Type B pancreatic cell (in vitro differentiated cells): Measurements from ENCODE around the gene SLC11A1. TPM values are rescaled to one million over a fixed set of nuclear protein-coding genes. Genes with fewer than 3 reads are reported as not detected.

Source experiments
- DNase-seq: peaks from one replicate; pipeline ENCODE4 v3.0.0; 2021; ENCODE audit warnings: mixed read lengths; ENCODE audit not compliant: unreplicated experiment; ENCODE audit errors: extremely low spot score
- H3K27ac Mint-ChIP-seq: 2 replicates; pipeline ENCODE4 v1.8.0; 2021; ENCODE audit warnings: mild to moderate bottlenecking, mixed read lengths
- H3K27me3 Mint-ChIP-seq: 2 replicates; pipeline ENCODE4 v1.8.0; 2021; ENCODE audit warnings: mixed read lengths
- H3K36me3 Mint-ChIP-seq: 2 replicates; pipeline ENCODE4 v1.8.0; 2021; ENCODE audit warnings: mixed read lengths
- H3K4me1 Mint-ChIP-seq: one replicate; pipeline ENCODE4 v1.8.0; 2021; ENCODE audit warnings: mixed read lengths; ENCODE audit not compliant: unreplicated experiment
- H3K4me3 Mint-ChIP-seq: 2 replicates; pipeline ENCODE4 v1.8.0; 2021; ENCODE audit warnings: mild to moderate bottlenecking, mixed read lengths
- H3K9me3 Mint-ChIP-seq: 2 replicates; pipeline ENCODE4 v1.8.0; 2021; ENCODE audit warnings: mixed read lengths
- CTCF ChIP-seq: fragments of 200-600 bp; sonication (generic); conservative IDR thresholded peaks from 2 replicates; pipeline ENCODE4 v1.5.0; 2021; ENCODE audit warnings: antibody characterized with exemption, mild to moderate bottlenecking
- total RNA-seq: library from RNA; stranded (reverse); gene quantifications from 2 replicates; pipeline ENCODE4 v1.2.1, GENCODE V29; 2021; ENCODE audit warnings: low replicate concordance

The SLC11A1 gene
- total RNA-seq, 1 donor from 2014 or later, result 0.39 TPM

DNA sequence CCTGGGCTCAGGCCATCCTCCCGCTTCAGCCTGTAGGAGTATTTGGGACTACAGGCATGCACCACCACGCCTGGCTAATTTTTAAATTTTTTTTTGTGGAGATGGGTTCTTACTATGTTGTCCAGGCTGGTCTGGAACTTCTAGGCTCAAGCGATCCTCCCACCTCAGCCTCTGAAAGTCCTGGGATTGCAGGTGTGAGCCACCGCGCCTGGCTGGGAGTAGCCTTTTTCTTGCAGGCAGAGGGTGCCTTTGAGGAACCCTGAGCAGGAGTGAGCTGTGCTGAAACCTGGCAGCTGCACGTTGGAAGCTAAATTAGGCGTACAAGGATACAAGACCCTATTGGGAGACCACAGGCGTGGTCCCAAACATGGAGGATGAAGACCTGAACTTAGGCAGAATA lies 25.6 kb downstream of the SLC11A1 start:
- peaks cover 19% of the 10 kb centered on the region for H3K4me1 Mint-ChIP-seq
- peak overlapping the region; percentile 94 for H3K27ac Mint-ChIP-seq
- no peaks in the 10 kb centered on the region for H3K9me3 Mint-ChIP-seq
- TF ChIP-seq CTCF, result no peak
- H3K27me3 Mint-ChIP-seq, result no peaks in the 10 kb centered on the region
- H3K36me3 Mint-ChIP-seq, result peaks cover 7% of the 10 kb centered on the region
- no peak overlapping the region for H3K4me3 Mint-ChIP-seq
- DNase-seq, result no peak

- H3K9me3 Mint-ChIP-seq, result no peaks in the 10 kb centered on the region
- H3K27me3 Mint-ChIP-seq, result no peaks in the 10 kb centered on the region
- H3K4me3 Mint-ChIP-seq, result no peak overlapping the region
- no peak overlapping the region for H3K27ac Mint-ChIP-seq
- no peaks in the 10 kb centered on the region for H3K36me3 Mint-ChIP-seq
- no peak for TF ChIP-seq CTCF
- DNase-seq, result no peak
- peaks cover 3% of the 10 kb centered on the region for H3K4me1 Mint-ChIP-seq
Measured at GRCh38 chr2:218418321-218418716, 36.2 kb downstream of the SLC11A1 start.

- H3K36me3 Mint-ChIP-seq, result no peaks in the 10 kb centered on the region
- peak within 1 kb of the TSS; percentile 48 for H3K27ac Mint-ChIP-seq
- peak within 1 kb of the TSS; percentile 78 for H3K4me3 Mint-ChIP-seq
- H3K9me3 Mint-ChIP-seq, result no peaks in the 10 kb centered on the region
- DNase-seq, result no peak
- no peaks in the 10 kb centered on the region for H3K27me3 Mint-ChIP-seq
- H3K4me1 Mint-ChIP-seq, result peaks cover 3% of the 10 kb centered on the region
- no peak for TF ChIP-seq CTCF
Measured at GRCh38 chr2:218418717-218419458, 36.8 kb downstream of the SLC11A1 start, which contains the start of gene VIL1. TSS of gene VIL1 (plus strand) at chr2:218419123. CDS start at chr2:218423779, 4,656 bp downstream.

DNA sequence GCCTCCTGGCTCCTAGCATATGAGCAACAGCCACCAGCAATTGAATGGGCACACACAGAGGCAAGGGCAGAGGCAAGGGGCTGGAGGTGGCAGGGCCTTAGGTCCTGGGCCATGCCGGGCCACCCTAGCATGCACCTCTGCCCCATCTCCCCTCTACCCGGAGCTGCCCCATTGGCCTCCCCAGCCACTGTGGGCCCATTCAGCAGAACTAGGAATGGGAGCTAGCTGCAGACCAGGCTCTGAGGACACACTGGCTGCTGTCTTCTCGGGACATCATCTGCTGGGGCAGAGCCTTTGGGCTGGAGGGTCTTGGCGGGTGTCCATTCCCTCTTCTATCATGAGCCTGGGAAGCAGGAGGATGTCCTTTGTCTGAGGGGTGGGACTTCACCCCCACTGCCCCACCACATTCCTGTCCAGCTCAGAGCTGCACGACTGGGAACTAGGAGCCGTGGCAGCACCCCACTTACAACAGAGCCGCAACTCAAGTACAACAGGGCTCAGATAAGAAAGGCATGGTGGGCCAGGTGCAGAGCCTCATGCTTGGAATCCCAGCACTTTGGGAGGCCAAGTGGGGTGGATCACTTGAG lies 37.6 kb downstream of the SLC11A1 start:
- Mint-ChIP-seq H3K27ac (peak overlapping the region; percentile 48), H3K4me1 (peaks cover 3% of the 10 kb centered on the region), H3K9me3 (no peaks in the 10 kb centered on the region), H3K36me3 (no peaks in the 10 kb centered on the region), H3K4me3 (peak overlapping the region; percentile 78), H3K27me3 (no peaks in the 10 kb centered on the region)
- no peak for TF ChIP-seq CTCF
- no peak for DNase-seq

GRCh38 chr2:218421027-218421426 lies 39.0 kb downstream of the SLC11A1 start:
- peak overlapping the region; percentile 33 for H3K4me3 Mint-ChIP-seq
- H3K27ac Mint-ChIP-seq, result peak overlapping the region; percentile 13
- H3K36me3 Mint-ChIP-seq, result no peaks in the 10 kb centered on the region
- DNase-seq, result no peak
- no peak for TF ChIP-seq CTCF
- peaks cover 3% of the 10 kb centered on the region for H3K4me1 Mint-ChIP-seq
- no peaks in the 10 kb centered on the region for H3K27me3 Mint-ChIP-seq
- H3K9me3 Mint-ChIP-seq, result no peaks in the 10 kb centered on the region
